Osteoblast (primary cell): ENCODE data around the gene PRR7. TPM values are rescaled to one million over a fixed set of nuclear protein-coding genes. Genes with fewer than 3 reads are reported as not detected.

Experiments used
- DNase-seq: peaks from one replicate; pipeline ENCODE4 v3.0.0; 2011; ENCODE audit warnings: low spot score, mixed read lengths; ENCODE audit not compliant: insufficient read length; ENCODE audit errors: missing footprints
- H2AFZ ChIP-seq: 2 replicates; pipeline ENCODE4 v1.6.0; 2011; ENCODE audit warnings: mild to moderate bottlenecking, low read length
- H3K27ac ChIP-seq: 2 replicates; pipeline ENCODE4 v1.5.1; 2011; ENCODE audit warnings: mild to moderate bottlenecking, low read depth, low read length, moderate library complexity
- H3K27me3 ChIP-seq: 2 replicates; pipeline ENCODE4 v1.6.0; 2012; ENCODE audit warnings: mild to moderate bottlenecking, control low read depth, inconsistent platforms, low read length, moderate library complexity; ENCODE audit not compliant: insufficient read depth
- H3K36me3 ChIP-seq: 2 replicates; pipeline ENCODE4 v1.5.1; 2011; ENCODE audit warnings: mild to moderate bottlenecking, low read length, control low read depth, moderate library complexity; ENCODE audit not compliant: insufficient read depth
- H3K4me1 ChIP-seq: 2 replicates; pipeline ENCODE4 v1.5.1; 2011; ENCODE audit warnings: mild to moderate bottlenecking, low read length, control low read depth, moderate library complexity; ENCODE audit not compliant: insufficient read depth
- H3K4me2 ChIP-seq: 2 replicates; pipeline ENCODE4 v1.6.0; 2011; ENCODE audit warnings: mild to moderate bottlenecking, low read length; ENCODE audit not compliant: insufficient read depth
- H3K4me3 ChIP-seq: fragments of 200-600 bp; sonication (generic); 3 replicates; pipeline ENCODE4 v1.5.1; 2012; ENCODE audit warnings: mild to moderate bottlenecking, low read length, inconsistent platforms; ENCODE audit not compliant: insufficient read depth
- H3K79me2 ChIP-seq: 2 replicates; pipeline ENCODE4 v1.6.0; 2012; ENCODE audit warnings: mild to moderate bottlenecking, low read length, control low read depth, inconsistent platforms; ENCODE audit not compliant: insufficient read depth
- H3K9me3 ChIP-seq: 2 replicates; pipeline ENCODE4 v1.5.1; 2011; ENCODE audit warnings: low read depth, low read length, control low read depth
- H4K20me1 ChIP-seq: 2 replicates; pipeline ENCODE4 v1.6.0; 2012; ENCODE audit warnings: mild to moderate bottlenecking, low read length, control low read depth; ENCODE audit not compliant: insufficient read depth
- total RNA-seq: library from RNA; depleted of rRNA; stranded (reverse); fragments of >200 nt; gene quantifications from 2 replicates; pipeline ENCODE4 v1.2.3, GENCODE V29; 2012
- TF ChIP-seq, protein P1 (sequence below): IDR thresholded peaks from 2 replicates; pipeline ENCODE4 v1.5.1; 2011; ENCODE audit warnings: mild to moderate bottlenecking, low read depth, low read length, moderate library complexity; ENCODE audit errors: extremely low read depth

Gene PRR7
- total RNA-seq, 1 donor = 12.7 TPM

DNA sequence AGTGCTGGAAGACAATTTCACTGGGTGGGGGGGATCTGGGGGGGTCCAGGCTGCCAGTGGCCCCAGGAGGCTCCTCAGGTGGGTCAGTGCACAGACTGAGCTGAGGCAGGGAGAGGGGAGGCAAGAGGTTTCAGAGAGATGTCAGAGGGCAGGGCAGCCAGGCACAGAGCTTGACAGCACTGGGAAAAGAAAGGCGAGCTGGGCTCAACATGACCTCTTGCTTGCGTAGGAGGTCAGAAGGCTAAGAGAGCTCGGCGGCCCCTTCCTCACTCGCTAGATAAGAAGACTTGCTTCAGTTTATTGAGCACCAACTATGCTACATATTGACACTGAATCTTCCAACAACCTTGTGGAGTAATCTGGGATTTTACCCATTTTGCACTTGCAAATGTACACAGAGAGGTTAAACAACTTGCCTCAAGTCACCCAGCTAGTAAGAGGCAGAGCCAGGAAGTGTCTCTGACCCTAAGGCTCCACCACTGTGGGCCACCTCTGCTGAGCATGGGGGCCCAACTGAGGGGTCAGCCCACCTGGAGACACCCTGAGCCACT is 47.3 kb downstream of the PRR7 start:
- peaks cover 62% of the 10 kb centered on the region for H3K36me3 ChIP-seq
- peaks cover 51% of the 10 kb centered on the region for H3K4me1 ChIP-seq

DNA sequence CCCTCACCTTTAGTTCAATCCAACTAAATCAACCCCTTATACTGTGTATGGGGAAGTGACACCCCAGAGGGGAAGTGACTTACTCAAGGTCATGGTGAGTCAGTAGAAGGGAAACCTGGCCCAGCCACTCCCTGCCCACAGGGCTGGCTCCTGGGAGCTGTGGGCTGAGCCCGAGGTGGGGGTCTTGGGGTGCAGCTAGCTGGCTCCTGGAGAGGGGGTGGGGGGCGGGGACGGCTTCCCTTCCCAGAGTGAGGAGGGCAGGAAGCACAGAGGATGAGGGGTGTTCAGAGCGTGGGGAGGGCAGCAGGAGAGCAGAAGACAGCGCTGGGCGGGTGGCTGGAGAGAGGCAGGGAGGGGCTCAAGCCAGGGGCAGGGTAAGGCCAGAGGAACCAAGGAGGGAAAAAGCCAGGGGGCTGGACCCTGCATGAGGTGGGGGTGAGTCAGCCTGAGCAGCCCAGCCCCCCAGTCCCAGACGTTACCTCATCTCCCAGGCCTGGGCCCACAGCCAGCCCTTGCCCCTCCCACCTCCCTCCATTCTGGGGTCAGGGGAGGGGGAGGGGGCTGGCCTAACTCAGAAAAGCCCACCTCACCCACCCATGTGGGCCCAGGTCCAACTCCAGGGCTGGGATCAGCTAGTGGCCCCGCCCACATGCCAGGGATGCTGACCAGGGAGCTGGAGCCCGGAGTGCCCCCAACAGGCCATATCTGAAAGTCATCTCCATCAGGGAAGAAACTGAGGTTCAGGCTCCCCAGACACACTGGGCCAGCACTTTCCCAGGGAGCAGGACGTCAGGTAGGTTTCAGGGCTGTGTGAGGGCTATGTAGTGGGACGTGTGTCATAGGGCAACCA is 48.0 kb downstream of the PRR7 start:
- Histone ChIP-seq H3K4me1 (peaks cover 51% of the 10 kb centered on the region), H3K27ac (peak overlapping the region; percentile 78), H3K9me3 (no peaks in the 10 kb centered on the region), H2AFZ (no peak overlapping the region), H3K4me2 (peak overlapping the region; percentile 91), H3K4me3 (peak overlapping the region; percentile 91), H3K27me3 (no peaks in the 10 kb centered on the region), H3K79me2 (peaks cover 64% of the 10 kb centered on the region), H3K36me3 (peaks cover 55% of the 10 kb centered on the region), H4K20me1 (peaks cover 64% of the 10 kb centered on the region)
- DNase-seq = peak; percentile 100
- TF ChIP-seq, protein P1, sequence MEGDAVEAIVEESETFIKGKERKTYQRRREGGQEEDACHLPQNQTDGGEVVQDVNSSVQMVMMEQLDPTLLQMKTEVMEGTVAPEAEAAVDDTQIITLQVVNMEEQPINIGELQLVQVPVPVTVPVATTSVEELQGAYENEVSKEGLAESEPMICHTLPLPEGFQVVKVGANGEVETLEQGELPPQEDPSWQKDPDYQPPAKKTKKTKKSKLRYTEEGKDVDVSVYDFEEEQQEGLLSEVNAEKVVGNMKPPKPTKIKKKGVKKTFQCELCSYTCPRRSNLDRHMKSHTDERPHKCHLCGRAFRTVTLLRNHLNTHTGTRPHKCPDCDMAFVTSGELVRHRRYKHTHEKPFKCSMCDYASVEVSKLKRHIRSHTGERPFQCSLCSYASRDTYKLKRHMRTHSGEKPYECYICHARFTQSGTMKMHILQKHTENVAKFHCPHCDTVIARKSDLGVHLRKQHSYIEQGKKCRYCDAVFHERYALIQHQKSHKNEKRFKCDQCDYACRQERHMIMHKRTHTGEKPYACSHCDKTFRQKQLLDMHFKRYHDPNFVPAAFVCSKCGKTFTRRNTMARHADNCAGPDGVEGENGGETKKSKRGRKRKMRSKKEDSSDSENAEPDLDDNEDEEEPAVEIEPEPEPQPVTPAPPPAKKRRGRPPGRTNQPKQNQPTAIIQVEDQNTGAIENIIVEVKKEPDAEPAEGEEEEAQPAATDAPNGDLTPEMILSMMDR = peak; percentile 46

More for the DNA sequence above, 47.3 kb downstream of the PRR7 start:
- Histone ChIP-seq H3K27me3 (no peaks in the 10 kb centered on the region), H4K20me1 (peaks cover 71% of the 10 kb centered on the region), H3K27ac (peak overlapping the region; percentile 78), H3K4me2 (peak overlapping the region; percentile 91), H3K4me3 (peak overlapping the region; percentile 36), H2AFZ (no peak overlapping the region), H3K9me3 (no peaks in the 10 kb centered on the region), H3K79me2 (peaks cover 67% of the 10 kb centered on the region)
- no peak for DNase-seq
- TF ChIP-seq, protein P1 = no peak

DNA sequence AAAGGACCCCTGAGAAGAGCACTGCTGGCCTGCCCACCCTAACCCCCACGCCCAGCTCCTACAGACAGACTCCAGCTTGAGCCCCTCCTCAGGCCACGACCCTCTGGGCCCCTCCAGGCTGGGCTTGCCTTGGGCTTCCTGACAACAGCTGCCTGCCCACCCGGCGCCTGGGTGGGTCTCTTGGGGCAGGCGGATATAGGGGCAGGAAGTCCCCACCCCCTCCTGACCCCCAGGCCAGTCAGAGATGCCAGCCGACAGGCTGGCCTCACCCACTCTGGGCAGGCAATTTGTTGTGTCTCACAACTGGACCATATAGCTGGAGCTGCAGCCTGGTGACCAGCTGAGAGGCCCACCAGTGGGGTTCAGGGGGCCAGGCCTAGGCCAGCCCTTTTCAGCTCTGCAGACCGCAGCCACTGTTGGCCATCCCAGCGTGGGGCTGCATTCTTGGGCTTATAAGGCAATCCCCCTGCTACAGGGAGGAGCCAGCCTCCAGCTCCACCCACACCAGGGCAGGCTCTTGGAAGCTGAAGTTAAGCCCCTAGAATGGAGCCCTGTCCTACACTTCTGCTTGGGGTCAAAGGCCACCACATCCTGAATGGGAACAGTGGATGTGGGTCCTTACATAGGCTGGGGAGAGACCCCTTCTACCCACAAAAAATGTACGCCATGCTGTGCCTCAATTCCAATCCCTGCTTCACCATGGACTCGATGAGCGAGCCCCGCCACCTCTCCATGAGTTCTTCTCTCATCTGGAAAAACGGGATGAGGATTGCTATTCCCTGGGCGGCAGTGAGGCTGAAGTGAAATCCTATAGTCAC is 48.8 kb downstream of the PRR7 start:
- Histone ChIP-seq H4K20me1 (peaks cover 55% of the 10 kb centered on the region), H3K4me2 (peak overlapping the region; percentile 91), H3K27ac (peak overlapping the region; percentile 78), H3K36me3 (peaks cover 46% of the 10 kb centered on the region), H3K9me3 (no peaks in the 10 kb centered on the region), H3K4me3 (peak overlapping the region; percentile 91), H3K27me3 (no peaks in the 10 kb centered on the region), H2AFZ (no peak overlapping the region), H3K4me1 (peaks cover 49% of the 10 kb centered on the region), H3K79me2 (peaks cover 56% of the 10 kb centered on the region)
- peak; percentile 98 for DNase-seq
- TF ChIP-seq, protein P1 = no peak
